Measurements from ENCODE around the gene REST. TPM values are rescaled to one million over a fixed set of nuclear protein-coding genes. Genes with fewer than 3 reads are reported as not detected.

The REST gene
- total and polyA plus RNA-seq, 8 donors, result 3.1 to 79.7 (median 37.1) TPM

- Histone ChIP-seq H3K9me3 (no peaks in the 10 kb centered on the region), H3K27me3 (no peaks in the 10 kb centered on the region), H3K36me3 (peaks cover 0 to 39% (median 29%) of the 10 kb centered on the region in 4 donors), H3K27ac (no peak overlapping the region), H3K4me3 (no peak overlapping the region), H3K4me1 (no peaks in the 10 kb centered on the region)
- intact Hi-C loops (cut with DNase I; ENCODE audit: low total_unique reads), result no loop called here
- no peak for DNase-seq
- WGBS, 5 donors, result 67 to 83% (median 79%) methylated on average over 3 of the region's 3 CpGs
- TF ChIP-seq CTCF (IDR thresholded peaks at IDR 0.05) (no peak), POLR2AphosphoS5 (IDR thresholded peaks at IDR 0.05) (no peak), EP300 (IDR thresholded peaks at IDR 0.05) (no peak), POLR2A (IDR thresholded peaks at IDR 0.05) (no peak)
Observed at GRCh38 chr4:56941403-56941802, 33.7 kb downstream of the REST start.

DNA sequence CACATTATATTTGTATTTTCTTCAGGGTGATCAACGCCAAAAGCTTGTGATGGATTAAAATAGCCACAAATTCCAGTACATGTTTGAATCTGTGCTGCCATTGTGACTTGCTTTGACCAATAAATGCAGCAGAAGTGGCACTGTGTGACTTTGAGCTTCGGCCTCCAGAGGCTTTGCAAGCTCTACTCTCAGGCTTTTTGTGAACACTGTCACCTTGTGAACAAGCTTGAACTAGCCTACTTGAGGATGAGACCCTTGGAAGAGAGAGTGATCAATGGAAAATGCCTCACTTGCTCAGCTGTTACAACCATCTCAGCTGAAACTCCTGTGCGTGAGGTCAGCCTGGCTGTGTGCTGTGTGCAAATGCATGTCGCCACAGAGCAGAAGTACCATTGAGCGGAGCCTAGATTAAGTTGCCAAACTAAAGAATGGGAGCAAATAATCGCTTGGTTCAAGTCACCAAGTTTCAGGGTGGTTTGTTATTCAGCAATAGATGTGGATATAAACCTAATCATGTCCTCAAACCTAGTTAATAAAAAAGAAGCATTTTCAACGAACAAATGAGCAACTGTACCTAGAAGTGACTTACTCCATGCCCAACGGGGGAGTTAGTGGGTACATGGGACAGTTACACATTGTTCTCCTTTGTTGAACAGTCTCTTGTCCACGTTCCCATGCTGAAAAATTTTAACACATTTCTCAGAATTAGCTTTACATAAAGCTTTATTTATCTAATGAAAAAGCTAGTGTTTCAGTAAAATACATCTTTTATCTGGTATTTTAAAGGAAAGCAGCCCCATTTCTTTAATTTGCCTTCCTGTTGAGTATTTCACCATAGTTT, 46.2 kb downstream of the REST start:
- H3K4me1 ChIP-seq, result peaks cover 0 to 6% (median 1%) of the 10 kb centered on the region in 4 donors
- WGBS, 5 donors, result 82 to 89% (median 86%) methylated on average over 9 of the region's 9 CpGs
- intact Hi-C loops (cut with DNase I; ENCODE audit: low total_unique reads), result no loop called here
- no peak overlapping the region for H3K27ac ChIP-seq
- TF ChIP-seq EP300 (IDR thresholded peaks at IDR 0.05) (no peak), CTCF (IDR thresholded peaks at IDR 0.05) (no peak), POLR2A (IDR thresholded peaks at IDR 0.05) (no peak)
- H3K9me3 ChIP-seq, result no peaks in the 10 kb centered on the region
- H3K36me3 ChIP-seq, result no peaks in the 10 kb centered on the region
- no peaks in the 10 kb centered on the region for H3K27me3 ChIP-seq
- no peak for DNase-seq
- no peak overlapping the region for H3K4me3 ChIP-seq

- intact Hi-C loops (cut with DNase I; ENCODE audit: low total_unique reads), result no loop called here
- Histone ChIP-seq H3K4me3 (no peak overlapping the region), H3K4me1 (peaks cover 0 to 6% (median 2%) of the 10 kb centered on the region in 4 donors), H3K27me3 (no peaks in the 10 kb centered on the region), H3K9me3 (no peaks in the 10 kb centered on the region), H3K27ac (peak overlapping the region in 3 of 5 donors; percentile 28 to 42 (median 33)), H3K36me3 (peaks cover 10 to 29% (median 27%) of the 10 kb centered on the region in 4 donors)
- no peak for TF ChIP-seq EP300 (IDR thresholded peaks at IDR 0.05)
- peak in 2 of 3 donors; percentile 65 to 83 for TF ChIP-seq POLR2AphosphoS5 (IDR thresholded peaks at IDR 0.05)
- TF ChIP-seq POLR2A (IDR thresholded peaks at IDR 0.05), result no peak
- no peak for TF ChIP-seq CTCF (IDR thresholded peaks at IDR 0.05)
- peak; percentile 65 to 92 for DNase-seq
- 24 to 51% (median 43%) methylated on average over 7 of the region's 7 CpGs for WGBS, 5 donors
Observed at GRCh38 chr4:56958111-56958517, 50.4 kb downstream of the REST start.

DNA sequence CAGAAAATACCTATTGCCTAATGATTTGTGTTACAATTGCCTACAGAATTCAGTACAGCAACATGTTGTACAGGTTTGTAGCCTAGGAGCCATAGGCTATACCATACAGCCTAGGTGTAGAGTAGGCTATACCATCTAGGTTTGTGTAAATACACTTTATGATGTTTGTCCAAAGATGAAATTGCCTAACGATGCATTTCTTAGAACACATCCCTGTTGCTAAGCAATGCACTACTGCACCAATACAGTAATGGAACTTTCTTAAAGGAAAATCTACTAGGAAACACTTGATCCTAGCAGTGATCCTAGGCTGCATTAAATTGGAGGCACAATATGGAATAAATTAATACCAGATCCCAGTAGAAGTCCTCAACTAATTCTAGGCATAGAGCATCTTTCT, 51.4 kb downstream of the REST start:
- Histone ChIP-seq H3K4me3 (no peak overlapping the region), H3K4me1 (peaks cover 0 to 6% (median 2%) of the 10 kb centered on the region in 4 donors), H3K36me3 (peaks cover 19 to 38% (median 37%) of the 10 kb centered on the region in 4 donors), H3K9me3 (no peaks in the 10 kb centered on the region), H3K27me3 (no peaks in the 10 kb centered on the region), H3K27ac (no peak overlapping the region)
- intact Hi-C loops (cut with DNase I; ENCODE audit: low total_unique reads), result no loop called here
- peak in 1 of 2 donors; percentile 22 for DNase-seq
- TF ChIP-seq POLR2AphosphoS5 (IDR thresholded peaks at IDR 0.05) (no peak), POLR2A (IDR thresholded peaks at IDR 0.05) (no peak), EP300 (IDR thresholded peaks at IDR 0.05) (no peak), CTCF (IDR thresholded peaks at IDR 0.05) (no peak)
- WGBS, 5 donors, result 26 to 53% (median 28%) methylated on average over 1 of the region's 1 CpG
